H1 (cell line): ENCODE measurements around the gene NPSR1. TPM values are rescaled to one million over a fixed set of nuclear protein-coding genes. Genes with fewer than 3 reads are reported as not detected.
A peak's percentile ranks its signal among the peaks of the same experiment; 100 is the strongest.

Source experiments
- CTCF ChIA-PET: fragments of 300-600 bp; sonication (Branson Sonifier 250); formaldehyde crosslinking; loops from one replicate; lab custom pipeline; 2021; ENCODE audit not compliant: partially characterized antibody; lab: Charles Lee
- POLR2A ChIA-PET: fragments of 300-600 bp; sonication (Branson Sonifier 250); formaldehyde crosslinking; loops from one replicate; lab custom pipeline; 2021; ENCODE audit warnings: inconsistent platforms; ENCODE audit not compliant: partially characterized antibody; lab: Charles Lee
- DNase-seq, 2 experiments: peaks; one replicate each; pipeline versions ENCODE4 v3.0.0 to v3.0.0-alpha.2; 2010 to 2022; ENCODE audit warnings: low spot score in 2 of 2, low read depth in 1 of 2, mixed read lengths in 1 of 2
- FAIRE-seq: peaks from 2 replicates; lab custom pipeline; 2011; peaks lifted over from hg19 to GRCh38; lab: Jason Lieb, UNC
- H2AFZ ChIP-seq: 2 replicates; pipeline ENCODE4 v1.8.1; 2012; ENCODE audit warnings: low read length, inconsistent platforms
- H2AK5ac ChIP-seq: 2 replicates; pipeline ENCODE4 v1.6.1; 2013; ENCODE audit warnings: low read depth, low read length
- H2BK120ac ChIP-seq: replicated peaks from 2 replicates; pipeline ENCODE3; 2013; ENCODE audit warnings: low read depth, low read length, inconsistent platforms
- H2BK12ac ChIP-seq: 2 replicates; pipeline ENCODE4 v1.6.1; 2013; ENCODE audit warnings: low read depth, low read length
- H2BK15ac ChIP-seq: 2 replicates; pipeline ENCODE4 v1.6.1; 2013; ENCODE audit warnings: low read length
- H2BK20ac ChIP-seq: 2 replicates; pipeline ENCODE4 v1.6.1; 2013; ENCODE audit warnings: low read length
- H2BK5ac ChIP-seq: 2 replicates; pipeline ENCODE4 v1.6.1; 2013; ENCODE audit warnings: low read depth, low read length
- H3K14ac ChIP-seq: 2 replicates; pipeline ENCODE4 v1.6.1; 2013; ENCODE audit warnings: inconsistent platforms; ENCODE audit not compliant: insufficient read length
- H3K18ac ChIP-seq: 2 replicates; pipeline ENCODE4 v1.6.1; 2013; ENCODE audit warnings: low read length; ENCODE audit errors: extremely low read depth
- H3K23ac ChIP-seq: 2 replicates; pipeline ENCODE4 v1.6.1; 2013; ENCODE audit warnings: inconsistent platforms; ENCODE audit not compliant: insufficient read length
- H3K23me2 ChIP-seq: 2 replicates; pipeline ENCODE4 v1.6.1; 2013; ENCODE audit warnings: low read depth, low read length
- H3K27ac ChIP-seq: 2 replicates; pipeline ENCODE4 v1.6.1; 2011; ENCODE audit warnings: low read depth, low read length, inconsistent platforms
- H3K27me3 ChIP-seq, 4 experiments: replicated peaks in 1 of 4; 1 replicate in 1 of 4; 2 replicates in 3 of 4; pipeline versions ENCODE4 v1.6.1 to v1.8.1; 2011 to 2013; ENCODE audit warnings: low read length in 3 of 4, mild to moderate bottlenecking in 3 of 4, inconsistent platforms in 2 of 4, mixed read lengths in 2 of 4, moderate library complexity in 1 of 4; ENCODE audit not compliant: control insufficient read depth in 3 of 4, insufficient read depth in 3 of 4; ENCODE audit errors: extremely low read depth in 1 of 4
- H3K36me3 ChIP-seq, 4 experiments: 2 replicates each; pipeline versions ENCODE4 v1.6.1 to v1.8.1; 2011 to 2013; ENCODE audit warnings: mild to moderate bottlenecking in 4 of 4, low read length in 3 of 4, moderate library complexity in 2 of 4, control low read depth in 1 of 4, inconsistent platforms in 1 of 4; ENCODE audit not compliant: insufficient read depth in 4 of 4, control insufficient read depth in 2 of 4
- H3K4ac ChIP-seq: replicated peaks from 2 replicates; pipeline ENCODE3; 2013; ENCODE audit warnings: low read length, low read depth, mixed read lengths, inconsistent platforms; ENCODE audit not compliant: insufficient read length
- H3K4me1 ChIP-seq, 4 experiments: replicated peaks in 1 of 4; 1 replicate in 1 of 4; 2 replicates in 3 of 4; pipeline versions ENCODE4 v1.6.1 to v1.8.1; 2011 to 2013; ENCODE audit warnings: low read length in 3 of 4, inconsistent platforms in 2 of 4, mixed read lengths in 1 of 4; ENCODE audit not compliant: insufficient read depth in 4 of 4, control insufficient read depth in 3 of 4
- H3K4me2 ChIP-seq, 2 experiments: 2 replicates each; pipeline versions ENCODE4 v1.6.1 to v1.8.1; 2011 to 2013; ENCODE audit warnings: low read depth in 2 of 2, low read length in 2 of 2, control low read depth in 1 of 2, inconsistent platforms in 1 of 2, mild to moderate bottlenecking in 1 of 2; ENCODE audit not compliant: insufficient read depth in 1 of 2
- H3K4me3 ChIP-seq, 4 experiments: fragments of 200-600, 300-600 bp in 1 of 4; sonication (generic), shearing (Covaris generic), sonication (Bioruptor Twin) in 1 of 4; 2 replicates each; pipeline versions ENCODE4 v1.5.1 to v1.8.1; 2011 to 2016; ENCODE audit warnings: low read length in 4 of 4, low read depth in 3 of 4, control low read depth in 2 of 4, inconsistent platforms in 2 of 4, mild to moderate bottlenecking in 2 of 4, mixed read lengths in 1 of 4, moderate library complexity in 1 of 4; ENCODE audit not compliant: insufficient read depth in 2 of 4; ENCODE audit errors: extremely low read depth in 1 of 4
- H3K56ac ChIP-seq: replicated peaks from 2 replicates; pipeline ENCODE3; 2013; ENCODE audit warnings: low read depth, mild to moderate bottlenecking, mixed read lengths, low read length, inconsistent platforms; ENCODE audit not compliant: insufficient read length
- H3K79me1 ChIP-seq: 2 replicates; pipeline ENCODE4 v1.6.1; 2013; ENCODE audit warnings: low read depth, low read length, control low read depth
- H3K79me2 ChIP-seq, 2 experiments: 2 replicates each; pipeline versions ENCODE4 v1.6.1 to v1.8.1; 2012 to 2013; ENCODE audit warnings: low read length in 2 of 2, mild to moderate bottlenecking in 2 of 2, inconsistent platforms in 1 of 2; ENCODE audit not compliant: insufficient read depth in 2 of 2, control insufficient read depth in 1 of 2
- H3K9ac ChIP-seq, 4 experiments: replicated peaks in 1 of 4; 1 replicate in 1 of 4; 2 replicates in 3 of 4; pipeline versions ENCODE4 v1.6.1 to v1.8.1; 2011 to 2013; ENCODE audit warnings: low read depth in 3 of 4, low read length in 3 of 4, control low read depth in 2 of 4, mild to moderate bottlenecking in 2 of 4, moderate library complexity in 2 of 4, inconsistent platforms in 1 of 4; ENCODE audit errors: extremely low read depth in 1 of 4
- H3K9me3 ChIP-seq, 2 experiments: 2 replicates each; pipeline versions ENCODE4 v1.6.1 to v1.8.1; 2012 to 2013; ENCODE audit warnings: mild to moderate bottlenecking in 2 of 2, moderate library complexity in 2 of 2, control low read depth in 1 of 2, inconsistent platforms in 1 of 2, low read depth in 1 of 2, low read length in 1 of 2, mixed read lengths in 1 of 2; ENCODE audit not compliant: insufficient read depth in 2 of 2
- H4K20me1 ChIP-seq, 2 experiments: replicated peaks in 1 of 2; 2 replicates each; pipeline versions ENCODE3 to v1.8.1; 2011 to 2013; ENCODE audit warnings: inconsistent platforms in 2 of 2, low read length in 2 of 2, mild to moderate bottlenecking in 1 of 2; ENCODE audit not compliant: insufficient read depth in 2 of 2, control insufficient read depth in 1 of 2
- H4K5ac ChIP-seq: 2 replicates; pipeline ENCODE4 v1.6.1; 2013; ENCODE audit warnings: low read length, low read depth, mixed read lengths, inconsistent platforms; ENCODE audit not compliant: insufficient read length
- H4K8ac ChIP-seq: 2 replicates; pipeline ENCODE4 v1.8.0; 2013; ENCODE audit warnings: mild to moderate bottlenecking, moderate library complexity, low read length, inconsistent platforms; ENCODE audit not compliant: insufficient read depth; ENCODE audit errors: extremely low read depth
- H4K91ac ChIP-seq: replicated peaks from 2 replicates; pipeline ENCODE3; 2013; ENCODE audit warnings: low read length, mixed read lengths, inconsistent platforms; ENCODE audit not compliant: insufficient read length
- CBX5 ChIP-seq: fragments of 300-800, 300-1000 bp; sonication (generic); IDR thresholded peaks from 2 replicates; pipeline ENCODE4 v1.7.1; 2016; ENCODE audit warnings: antibody characterized with exemption, low read length, low read depth
- CEBPB ChIP-seq: IDR thresholded peaks from 2 replicates; pipeline ENCODE4 v1.6.1; 2012; ENCODE audit warnings: low read depth, low read length
- CREB1 ChIP-seq: IDR thresholded peaks from 2 replicates; pipeline ENCODE4 v1.6.1; 2012; ENCODE audit warnings: inconsistent platforms
- JUND ChIP-seq: IDR thresholded peaks from 2 replicates; pipeline ENCODE4 v1.6.1; 2011; ENCODE audit warnings: mild to moderate bottlenecking, improper control_type of control experiment, low read length
- RAD21 ChIP-seq, 2 experiments: IDR thresholded peaks in 1 of 2; conservative IDR thresholded peaks in 1 of 2; 2 replicates each; pipeline ENCODE4 v1.6.1; 2011; ENCODE audit warnings: low read depth in 2 of 2, low read length in 2 of 2, improper control_type of control experiment in 1 of 2, inconsistent platforms in 1 of 2, mild to moderate bottlenecking in 1 of 2, moderate library complexity in 1 of 2
- TEAD4 ChIP-seq: IDR thresholded peaks from 2 replicates; pipeline ENCODE4 v1.6.1; 2012; ENCODE audit warnings: low read depth, low read length, inconsistent platforms, mixed read lengths
- WGBS, 2 experiments: shearing (Covaris generic) in 1 of 2; methylation state at CpG; one replicate each; pipeline versions ENCODE4 v1.1.6 to v1.1.7; 2013 to 2015; ENCODE audit warnings: low lambda C conversion rate in 2 of 2, mixed read lengths in 2 of 2, inconsistent platforms in 1 of 2, low coverage in 1 of 2, missing lambda C conversion rate in 1 of 2; ENCODE audit not compliant: insufficient replicate concordance in 2 of 2, insufficient coverage in 1 of 2, insufficient read length in 1 of 2; ENCODE audit errors: extremely low coverage in 1 of 2, missing lambda C conversion rate in 1 of 2; 5-methylcytosine and 5-hydroxymethylcytosine counted together
- polyA plus RNA-seq, 7 experiments: library from polyadenylated mRNA; depleted of rRNA in 3 of 7; stranded (reverse) in 5 of 7; unstranded in 2 of 7; fragments of >200 nt in 5 of 7; fragments of 200-250 nt in 2 of 7; gene quantifications; 1 replicate in 5 of 7; 2 replicates in 1 of 7; 4 replicates in 1 of 7; pipeline versions ENCODE4 v1.2.1 to v1.2.3, GENCODE V29; 2011 to 2013; ENCODE audit warnings: missing spikeins in 2 of 7, mixed read lengths in 2 of 7
- total RNA-seq: library from RNA; stranded (reverse); fragmentation: NEBNext Ultra II Directional; extraction: Animal tissue kit (Norgen Biotek cat#: 25700); gene quantifications from 2 replicates; pipeline ENCODE4 v1.2.1, GENCODE V29; 2021
- TF ChIP-seq, protein P1 (sequence below), 3 experiments: IDR thresholded peaks; 1 replicate in 2 of 3; 2 replicates in 1 of 3; pipeline versions ENCODE4 v1.5.1 to v1.6.1; 2011; ENCODE audit warnings: low read length in 3 of 3, mild to moderate bottlenecking in 3 of 3, inconsistent platforms in 2 of 3, low read depth in 1 of 3, moderate library complexity in 1 of 3; ENCODE audit not compliant: insufficient read depth in 1 of 3; ENCODE audit errors: control extremely low read depth in 1 of 3

Gene NPSR1
- total and polyA plus RNA-seq, 2 of the 8 experiments (the other 6 are each of a cell fraction or from before 2014, with no cell fraction given) = not detected

DNA sequence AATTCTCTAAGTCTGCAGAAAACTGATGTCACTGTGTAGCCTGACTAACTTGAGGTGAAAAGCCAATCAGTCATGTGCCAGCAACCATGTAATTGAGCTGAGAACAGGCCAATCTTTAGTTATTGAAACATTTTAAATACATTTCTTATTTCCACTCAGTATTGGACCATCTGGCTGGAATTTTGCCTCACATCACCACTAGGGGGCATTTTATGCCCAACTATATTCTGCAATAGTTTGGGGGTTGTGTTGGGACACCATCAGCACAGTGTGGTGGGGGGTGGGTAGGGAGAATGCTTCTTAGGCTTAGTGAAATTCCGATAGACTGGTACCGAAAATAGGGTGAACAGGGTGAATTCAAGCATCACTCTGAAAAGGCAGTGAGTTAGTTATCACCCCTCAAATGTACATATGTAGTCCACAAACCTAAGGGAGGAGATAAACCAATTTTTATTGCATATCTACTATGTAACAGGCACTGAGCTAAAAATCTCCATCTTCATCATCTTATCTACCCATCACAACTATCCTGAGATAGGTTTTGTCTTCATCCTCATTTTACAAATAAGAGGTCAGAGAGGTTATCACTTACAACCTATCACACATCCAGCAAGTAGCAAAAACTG, 17.8 kb downstream of the NPSR1 start:
- POLR2A ChIA-PET = no interaction called here
- CTCF ChIA-PET = interaction anchor here (0.6 to 4.9 kb wide), 25 partner anchors 9 to 320 kb away, joined by 3 to 61 read pairs (median 4); partner anchors contain the start of gene NPSR1

More for the DNA sequence above, 17.8 kb downstream of the NPSR1 start:
- Histone ChIP-seq H3K27me3 (no peaks in the 10 kb centered on the region), H3K9me3 (no peaks in the 10 kb centered on the region), H3K14ac (no peak overlapping the region), H4K20me1 (no peaks in the 10 kb centered on the region), H3K4me1 (peaks cover 0 to 2% (median 0%) of the 10 kb centered on the region in 4 experiments; a peak in 1 of 7 replicates), H4K8ac (no peak overlapping the region), H4K5ac (no peak overlapping the region), H3K56ac (no peak overlapping the region), H3K79me1 (no peaks in the 10 kb centered on the region), H4K91ac (no peak overlapping the region), H3K4me3 (no peak overlapping the region), H3K4ac (no peak overlapping the region), H3K23ac (no peak overlapping the region), H2BK15ac (no peak overlapping the region), H3K27ac (no peak overlapping the region), H3K79me2 (no peaks in the 10 kb centered on the region), H2BK20ac (no peak overlapping the region), H2BK5ac (no peak overlapping the region), H2BK12ac (no peak overlapping the region), H3K9ac (no peak overlapping the region), H2AFZ (no peak overlapping the region), H3K36me3 (no peaks in the 10 kb centered on the region), H2BK120ac (no peak overlapping the region), H3K4me2 (no peak overlapping the region), H3K23me2 (no peaks in the 10 kb centered on the region), H3K18ac (no peak overlapping the region), H2AK5ac (no peak overlapping the region)
- FAIRE-seq (peak; percentile 62), DNase-seq (peak in 1 of 2 experiments; percentile 53)
- WGBS, 2 experiments = 48% methylated on average over 2 of the region's 2 CpGs; no CpG with 5 or more reads in 1 of the 2 experiments
- TF ChIP-seq, protein P1, sequence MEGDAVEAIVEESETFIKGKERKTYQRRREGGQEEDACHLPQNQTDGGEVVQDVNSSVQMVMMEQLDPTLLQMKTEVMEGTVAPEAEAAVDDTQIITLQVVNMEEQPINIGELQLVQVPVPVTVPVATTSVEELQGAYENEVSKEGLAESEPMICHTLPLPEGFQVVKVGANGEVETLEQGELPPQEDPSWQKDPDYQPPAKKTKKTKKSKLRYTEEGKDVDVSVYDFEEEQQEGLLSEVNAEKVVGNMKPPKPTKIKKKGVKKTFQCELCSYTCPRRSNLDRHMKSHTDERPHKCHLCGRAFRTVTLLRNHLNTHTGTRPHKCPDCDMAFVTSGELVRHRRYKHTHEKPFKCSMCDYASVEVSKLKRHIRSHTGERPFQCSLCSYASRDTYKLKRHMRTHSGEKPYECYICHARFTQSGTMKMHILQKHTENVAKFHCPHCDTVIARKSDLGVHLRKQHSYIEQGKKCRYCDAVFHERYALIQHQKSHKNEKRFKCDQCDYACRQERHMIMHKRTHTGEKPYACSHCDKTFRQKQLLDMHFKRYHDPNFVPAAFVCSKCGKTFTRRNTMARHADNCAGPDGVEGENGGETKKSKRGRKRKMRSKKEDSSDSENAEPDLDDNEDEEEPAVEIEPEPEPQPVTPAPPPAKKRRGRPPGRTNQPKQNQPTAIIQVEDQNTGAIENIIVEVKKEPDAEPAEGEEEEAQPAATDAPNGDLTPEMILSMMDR (IDR thresholded peaks at IDR 0.05; ENCODE audit: control extremely low read depth in 1 of 3, insufficient read depth in 1 of 3, low read depth in 1 of 3, low read length in 3 of 3) = peak; percentile 11 to 69 (median 63)
- TF ChIP-seq TEAD4 (peak; percentile 58; the same call in 1 of the 2 replicates), RAD21 (IDR thresholded peaks at IDR 0.05 in 1 of 2, conservative IDR thresholded peaks at IDR 0.05 in 1 of 2; ENCODE audit: low read depth in 2 of 2, low read length in 2 of 2) (peak; percentile 74 to 80), JUND (no peak), CBX5 (no peak), CREB1 (no peak), CEBPB (peak; percentile 45; the same call in 1 of the 2 replicates)
